Large intestine (tissue), 12 donors: ENCODE results near the gene LEFTY2. TPM values are rescaled to one million over a fixed set of nuclear protein-coding genes. Genes with fewer than 3 reads are reported as not detected.
"Not testable (repeated sequence)": the region's sequence is repeated elsewhere in the genome, so short reads cannot be mapped to it uniquely, and the experiment has no call there.

Experiments
- DNase-seq, 2 donors: peaks; one replicate each; pipeline versions ENCODE4 v3.0.0 to v3.0.0-alpha.2; 2013
- H3K27ac ChIP-seq: one replicate; pipeline ENCODE4 v1.5.1; 2013; ENCODE audit warnings: low read length
- H3K27me3 ChIP-seq: 2 replicates; pipeline ENCODE4 v1.6.1; 2013; ENCODE audit warnings: low read length; ENCODE audit not compliant: control insufficient read depth, insufficient read depth
- H3K36me3 ChIP-seq: 2 replicates; pipeline ENCODE4 v1.6.1; 2013; ENCODE audit warnings: low read length; ENCODE audit not compliant: control insufficient read depth, insufficient read depth
- H3K4me1 ChIP-seq: one replicate; pipeline ENCODE4 v1.6.1; 2013; ENCODE audit warnings: low read length; ENCODE audit not compliant: control insufficient read depth, insufficient read depth
- H3K4me3 ChIP-seq: one replicate; pipeline ENCODE4 v1.5.1; 2013; ENCODE audit warnings: low read length
- H3K9me3 ChIP-seq: one replicate; pipeline ENCODE4 v1.6.1; 2013; ENCODE audit warnings: mild to moderate bottlenecking, low read depth, low read length, moderate library complexity; ENCODE audit not compliant: control insufficient read depth
- WGBS: methylation state at CpG from one replicate; pipeline ENCODE4 v1.1.5; 2013; ENCODE audit warnings: low lambda C conversion rate; ENCODE audit not compliant: insufficient coverage; 5-methylcytosine and 5-hydroxymethylcytosine counted together
- long read RNA-seq, 11 donors: transcript quantifications; one replicate each; lab custom pipeline, GENCODE V29; 2026
- polyA plus RNA-seq: library from polyadenylated mRNA; unstranded; fragments of 120-200 nt; gene quantifications from one replicate; pipeline ENCODE4 v1.2.1, GENCODE V29; 2013

Gene LEFTY2
- 0.25 TPM for polyA plus RNA-seq
- long read RNA-seq, donor 1: 0 reads
- long read RNA-seq, donor 2: 0 reads
- long read RNA-seq, donor 3: 0 reads
- long read RNA-seq, donor 4: 0 reads
- long read RNA-seq, donor 5: 0 reads
- long read RNA-seq, donor 6, partial matches to known transcripts: 0 of 1 reads
- long read RNA-seq, donor 6, other reads (novel, unspliced or antisense): 0 of 1 reads
- long read RNA-seq, donor 7: 0 reads
- long read RNA-seq, donor 8: 0 reads
- long read RNA-seq, donor 9: 0 reads
- long read RNA-seq, donor 10: 0 reads
- long read RNA-seq, donor 11: 0 reads

- Histone ChIP-seq H3K27me3 (peaks cover 3% of the 10 kb centered on the region), H3K27ac (no peak within 1 kb of the TSS), H3K36me3 (no peaks in the 10 kb centered on the region), H3K4me3 (no peak within 1 kb of the TSS), H3K9me3 (no peaks in the 10 kb centered on the region), H3K4me1 (no peaks in the 10 kb centered on the region)
- no peak for DNase-seq
- no CpG with 5 or more reads among the region's 6 CpGs for WGBS
These were observed at the start of gene LEFTY2 for GRCh38 chr1:225941187-225941941. LEFTY2 (minus strand) TSS chr1:225941220; CDS start chr1:225941140, 80 bp downstream.

- DNase-seq: peak in 1 of 2 donors; percentile 8
- Histone ChIP-seq H3K4me3 (no peak overlapping the region), H3K27me3 (no peaks in the 10 kb centered on the region), H3K36me3 (peaks cover 62% of the 10 kb centered on the region), H3K4me1 (no peaks in the 10 kb centered on the region), H3K9me3 (no peaks in the 10 kb centered on the region), H3K27ac (no peak overlapping the region)
- 100% methylated on average over 2 of the region's 7 CpGs for WGBS
These were observed 46.7 kb upstream of the LEFTY2 start for GRCh38 chr1:225987491-225988316.

GRCh38 chr1:225981714-225982113 lies 40.7 kb upstream of the LEFTY2 start:
- Histone ChIP-seq H3K27me3 (no peaks in the 10 kb centered on the region), H3K27ac (no peak overlapping the region), H3K4me1 (no peaks in the 10 kb centered on the region), H3K4me3 (no peak overlapping the region), H3K9me3 (peaks cover 7% of the 10 kb centered on the region), H3K36me3 (peaks cover 55% of the 10 kb centered on the region)
- no peak for DNase-seq
- WGBS: no CpG with 5 or more reads among the region's 3 CpGs

- WGBS: no CpG with 5 or more reads among the region's 5 CpGs
- Histone ChIP-seq H3K27me3 (no peaks in the 10 kb centered on the region), H3K36me3 (peaks cover 47% of the 10 kb centered on the region), H3K9me3 (peaks cover 7% of the 10 kb centered on the region), H3K4me1 (no peaks in the 10 kb centered on the region), H3K27ac (no peak overlapping the region), H3K4me3 (no peak overlapping the region)
- peak in 1 of 2 donors; percentile 29 for DNase-seq
These were observed 39.2 kb upstream of the LEFTY2 start for GRCh38 chr1:225980005-225980836.

- no peak overlapping the region for H3K27ac ChIP-seq
- H3K36me3 ChIP-seq: peaks cover 42% of the 10 kb centered on the region
- WGBS: no CpG with 5 or more reads among the region's 1 CpG
These were observed 38.4 kb upstream of the LEFTY2 start for GRCh38 chr1:225979421-225979820.

GRCh38 chr1:225977937-225978748 lies 37.1 kb upstream of the LEFTY2 start:
- WGBS: 100% methylated on average over 1 of the region's 15 CpGs
- Histone ChIP-seq H3K27ac (no peak overlapping the region), H3K4me1 (no peaks in the 10 kb centered on the region), H3K4me3 (no peak overlapping the region), H3K9me3 (peaks cover 7% of the 10 kb centered on the region), H3K27me3 (no peaks in the 10 kb centered on the region), H3K36me3 (peaks cover 33% of the 10 kb centered on the region)
- DNase-seq: no peak

More at GRCh38 chr1:225979421-225979820, 38.4 kb upstream of the LEFTY2 start:
- H3K4me3 ChIP-seq: no peak overlapping the region
- DNase-seq: no peak
- H3K4me1 ChIP-seq: no peaks in the 10 kb centered on the region
- no peaks in the 10 kb centered on the region for H3K27me3 ChIP-seq
- H3K9me3 ChIP-seq: peaks cover 7% of the 10 kb centered on the region

- H3K4me1 ChIP-seq, DNase-seq, H3K4me3 ChIP-seq, H3K27ac ChIP-seq, H3K27me3 ChIP-seq, H3K9me3 ChIP-seq: not testable (repeated sequence)
- peaks cover 14% of the 10 kb centered on the region for H3K36me3 ChIP-seq
- WGBS: 100% methylated on average over 2 of the region's 12 CpGs
These were observed 34.1 kb upstream of the LEFTY2 start for GRCh38 chr1:225975146-225975545.

- Histone ChIP-seq H3K27ac (no peak overlapping the region), H3K4me1 (no peaks in the 10 kb centered on the region), H3K4me3 (no peak overlapping the region), H3K36me3 (peaks cover 8% of the 10 kb centered on the region), H3K27me3 (no peaks in the 10 kb centered on the region), H3K9me3 (no peaks in the 10 kb centered on the region)
- DNase-seq: no peak
- no CpG with 5 or more reads among the region's 10 CpGs for WGBS
These were observed 33.4 kb upstream of the LEFTY2 start for GRCh38 chr1:225974454-225974853.

GRCh38 chr1:225973158-225973557 lies 32.1 kb upstream of the LEFTY2 start:
- DNase-seq: peak; percentile 23 to 63
- H3K4me1 ChIP-seq: no peaks in the 10 kb centered on the region
- H3K9me3 ChIP-seq: no peaks in the 10 kb centered on the region
- WGBS: no CpG with 5 or more reads among the region's 5 CpGs
- peaks cover 2% of the 10 kb centered on the region for H3K36me3 ChIP-seq
- H3K27me3 ChIP-seq: no peaks in the 10 kb centered on the region
- no peak overlapping the region for H3K27ac ChIP-seq
- no peak overlapping the region for H3K4me3 ChIP-seq
